ENCODE measurements around the gene SFTPB.
"Not testable (repeated sequence)": the region's sequence is repeated elsewhere in the genome, so short reads cannot be mapped to it uniquely, and the experiment has no call there.

Gene SFTPB

DNA sequence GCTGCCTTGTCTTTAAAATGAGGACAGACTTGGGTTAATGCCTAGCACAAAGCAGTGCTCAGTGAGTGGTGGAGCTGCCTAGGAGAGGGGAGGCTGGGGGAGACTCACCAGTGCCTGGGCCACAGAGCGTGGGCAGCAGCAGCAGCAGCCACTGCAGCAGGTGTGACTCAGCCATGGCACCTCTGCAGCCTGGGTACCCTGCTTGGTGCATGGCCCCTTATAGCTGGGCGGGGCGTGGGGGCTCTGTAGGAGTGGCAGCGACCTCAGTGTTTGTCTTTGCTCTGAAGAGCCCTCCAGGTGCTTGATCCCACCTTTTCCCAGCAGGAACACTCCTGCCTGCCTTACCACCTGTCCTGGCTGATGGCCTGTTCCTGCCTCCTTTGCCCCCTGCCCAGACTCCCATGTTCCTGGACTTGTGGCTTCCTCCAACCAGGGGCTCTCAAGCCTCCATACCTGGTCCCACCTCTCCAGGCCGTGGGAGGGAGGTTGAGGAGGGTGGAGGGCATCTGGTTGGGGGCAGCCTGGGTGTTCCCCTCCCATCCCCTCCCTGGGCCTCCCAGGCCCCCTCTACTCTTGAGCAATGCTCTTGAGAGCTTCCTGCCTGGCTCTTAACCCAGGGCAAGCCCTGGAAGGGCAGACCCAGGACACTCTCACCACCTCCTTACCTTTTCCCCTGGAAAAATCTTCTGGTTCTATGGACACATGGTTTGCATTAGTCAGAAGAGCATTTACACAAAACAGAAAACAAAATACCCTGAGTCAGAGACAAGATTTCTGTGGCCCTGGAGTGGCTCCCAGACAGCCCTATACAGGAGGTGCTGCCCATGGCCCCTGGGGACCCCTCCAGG, at the start of gene SFTPB:
Gene SFTPB (minus strand): TSS at position 191 of the 848 bp plus-strand sequence. CDS start 16 bp downstream, at position 175.
- DNase-seq = peak; percentile 16

DNA sequence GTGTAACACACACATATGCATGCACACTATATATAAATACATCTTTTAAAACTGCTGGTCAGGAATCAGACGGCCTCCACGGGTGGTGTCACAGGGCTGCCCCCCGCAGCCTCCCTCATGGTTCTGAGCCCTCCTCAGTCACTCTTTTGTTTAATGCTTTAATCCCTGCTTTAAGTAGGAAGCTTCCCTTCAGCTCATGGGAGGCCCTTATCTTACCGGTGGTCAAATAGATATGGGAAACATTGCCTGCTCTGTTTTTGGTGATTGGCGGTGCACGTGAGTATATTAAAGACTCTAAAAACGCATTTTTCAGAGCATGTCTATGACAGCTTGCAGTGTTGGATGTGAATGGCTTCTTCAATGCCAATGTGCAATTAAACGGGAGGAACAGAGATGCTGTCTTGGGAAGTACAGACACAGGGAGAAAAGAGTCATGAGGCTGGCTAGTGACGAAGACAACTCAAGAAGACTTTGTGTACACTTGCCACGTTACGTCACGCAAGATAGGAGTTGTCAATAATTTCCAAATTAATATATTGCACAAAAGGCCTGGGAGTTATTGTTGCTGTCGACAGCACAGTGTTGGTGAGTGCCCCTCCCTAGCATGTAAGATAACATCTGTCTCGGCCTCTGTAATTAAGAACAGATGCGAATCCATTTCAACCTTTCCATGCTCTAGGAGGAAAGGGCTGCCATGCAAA, 49.5 kb upstream of the SFTPB start:
- no peak for DNase-seq

DNA sequence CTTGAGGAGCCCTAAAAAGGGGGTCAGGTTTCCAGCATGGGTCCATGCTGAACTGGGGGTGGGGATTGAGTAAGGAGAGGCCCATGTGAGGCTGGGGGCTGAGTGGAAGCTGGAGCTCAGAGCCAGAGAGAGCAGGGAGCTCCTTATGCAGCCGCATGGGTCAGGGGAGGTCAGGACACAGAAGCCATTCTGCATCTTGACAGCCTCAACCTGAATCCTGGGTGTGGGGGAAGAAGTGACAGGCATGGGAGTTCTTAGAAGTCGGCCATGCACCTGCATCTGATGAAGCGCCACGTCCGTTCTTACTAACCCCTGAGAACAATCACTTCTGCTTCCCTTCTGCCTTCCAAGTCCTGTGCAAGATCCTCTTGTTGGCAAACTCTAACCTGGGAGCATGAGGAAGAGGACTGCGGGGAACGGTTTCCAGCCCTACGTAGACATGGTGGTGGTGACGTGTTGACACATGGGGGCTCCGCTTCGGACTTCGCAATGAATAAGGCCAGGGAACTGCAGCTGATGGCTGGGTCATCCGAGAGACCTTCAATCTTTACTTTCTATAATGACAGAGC, 48.4 kb upstream of the SFTPB start:
- no peak for DNase-seq

DNA sequence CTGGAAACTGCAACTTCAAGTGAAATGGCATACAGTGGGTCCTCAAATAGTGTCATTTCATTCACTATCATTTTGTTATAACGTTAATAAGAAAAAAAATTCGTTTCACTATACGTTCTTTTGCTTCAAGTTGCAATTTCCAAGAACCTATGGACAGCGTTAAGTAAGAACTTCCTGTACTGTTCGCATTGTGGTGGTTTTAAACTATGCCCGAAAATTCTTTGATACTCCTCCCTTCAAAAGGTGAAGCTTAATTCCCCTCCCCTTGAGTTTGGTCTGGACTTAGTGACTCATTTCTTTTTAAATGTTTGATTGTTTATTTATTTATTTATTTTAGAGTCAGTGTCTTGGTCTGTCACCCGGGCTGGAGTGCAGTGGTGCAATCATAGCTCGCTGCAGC, 46.8 kb upstream of the SFTPB start:
- no peak for DNase-seq

DNA sequence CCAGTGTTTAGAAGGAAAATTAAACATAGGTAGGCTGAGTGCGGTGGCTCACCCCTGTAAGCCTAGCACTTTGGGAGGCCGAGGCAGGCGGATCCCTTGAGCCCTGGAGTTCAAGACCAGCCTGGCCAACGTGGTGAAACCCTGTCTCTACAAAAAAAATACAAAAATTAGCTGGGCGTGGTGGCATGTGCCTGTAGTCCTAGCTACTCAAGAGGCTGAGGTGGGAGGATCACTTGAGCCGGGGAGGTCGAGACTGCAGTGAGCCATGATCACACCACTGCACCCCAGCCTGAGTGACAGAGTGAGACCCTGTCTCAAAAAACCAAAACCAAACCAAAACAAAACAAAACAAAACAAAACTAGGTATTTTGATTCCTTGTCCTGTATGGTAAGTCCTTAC, 46.4 kb upstream of the SFTPB start:
- DNase-seq = not testable (repeated sequence)

DNA sequence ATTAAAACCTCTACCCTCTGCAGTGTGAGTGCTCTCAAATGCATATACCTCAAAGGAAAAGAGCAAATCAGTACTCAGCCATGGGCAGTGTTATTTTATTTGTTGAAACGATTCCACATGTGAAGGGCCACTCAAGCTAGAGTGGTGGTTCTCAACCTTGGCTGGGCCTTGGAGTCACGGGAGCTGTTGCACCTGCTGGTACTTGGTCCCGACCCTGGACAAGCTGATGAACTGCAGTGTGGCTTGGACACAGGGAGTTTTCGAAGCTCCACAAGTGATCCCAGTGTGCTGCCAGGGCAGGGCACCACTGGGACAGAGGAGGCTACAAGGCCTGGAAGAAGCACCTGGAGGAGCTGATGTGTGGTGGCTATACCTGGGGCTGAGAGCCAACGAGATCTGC, 45.8 kb upstream of the SFTPB start:
- DNase-seq = peak; percentile 89

DNA sequence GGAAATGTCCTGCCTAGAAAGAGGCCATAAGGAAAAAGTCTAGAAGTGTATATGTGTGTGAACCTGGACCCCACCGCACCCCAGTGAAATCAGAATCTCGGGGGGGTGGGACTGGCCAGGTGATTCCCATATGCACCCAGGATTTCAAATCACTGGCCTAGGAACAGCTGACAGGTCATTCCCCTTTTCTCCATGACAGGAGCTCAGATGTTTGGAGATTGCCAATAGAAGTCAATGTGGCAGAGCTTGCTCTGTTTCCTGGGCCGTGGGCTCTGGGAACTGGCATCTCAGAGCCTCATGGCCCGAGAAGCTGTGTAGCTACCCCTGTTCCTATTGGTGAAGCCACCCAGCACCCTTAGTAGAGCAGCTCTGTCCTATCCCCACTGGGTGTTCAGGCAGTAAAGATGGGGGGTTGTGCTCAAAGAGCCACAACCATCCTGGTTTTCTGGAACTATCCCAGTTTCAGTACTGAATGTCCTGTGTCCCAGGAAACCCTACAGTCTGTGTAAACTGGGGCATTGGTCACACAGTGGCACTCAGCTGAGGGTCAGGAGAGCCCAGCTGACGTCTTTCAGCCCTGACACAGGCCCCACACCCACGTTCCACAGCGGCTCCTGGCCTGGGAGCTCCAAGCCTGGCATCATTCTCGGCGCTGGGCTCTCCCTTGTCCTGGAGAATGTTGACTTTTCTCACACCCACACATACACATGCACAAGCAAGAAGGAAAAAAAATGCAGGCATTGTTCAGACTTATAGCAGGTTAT, 45.0 kb upstream of the SFTPB start:
- DNase-seq = no peak

DNA sequence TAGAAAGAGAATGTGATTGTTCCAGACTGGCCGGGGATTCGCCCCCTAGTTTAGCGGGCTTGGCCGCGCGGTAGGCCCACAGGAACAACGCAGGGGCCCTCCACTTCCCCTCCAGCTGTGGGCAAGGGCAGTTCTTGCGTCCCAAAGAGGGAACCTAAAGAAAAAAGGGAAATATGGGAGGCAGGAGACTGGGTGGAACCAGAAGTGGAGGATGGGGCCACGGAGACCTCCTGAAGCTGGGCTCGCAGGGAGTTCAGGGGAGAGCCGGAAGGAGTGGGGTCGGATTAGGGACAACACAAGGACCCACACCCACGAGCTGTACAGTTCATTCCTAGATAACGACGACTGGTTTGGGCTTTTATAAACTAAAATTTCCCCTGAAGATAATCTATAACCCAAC, 44.3 kb upstream of the SFTPB start:
- DNase-seq = no peak

DNA sequence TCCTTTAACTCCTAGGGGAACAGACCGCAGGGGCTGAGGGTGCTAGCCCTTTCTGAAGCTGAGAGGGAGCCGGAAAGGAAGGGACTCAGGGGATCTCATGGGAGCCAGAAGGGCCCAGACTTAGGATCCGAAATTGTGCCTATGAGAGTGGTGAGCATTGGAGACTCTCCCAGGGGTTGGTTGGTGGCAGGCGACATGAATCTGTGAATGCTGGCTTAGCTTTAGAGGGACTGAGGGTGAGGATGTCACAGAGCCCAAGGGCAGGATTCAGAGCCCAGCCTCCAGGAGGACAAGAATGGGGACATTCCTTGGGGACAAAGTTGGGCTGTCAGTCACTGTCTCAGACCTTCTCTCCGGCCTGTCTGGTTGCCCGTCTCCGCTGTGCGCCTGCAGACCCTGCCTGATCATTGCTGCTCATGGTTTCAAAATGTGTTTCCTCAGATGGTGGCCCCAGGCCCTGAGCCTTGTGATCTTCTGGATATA, 43.6 kb upstream of the SFTPB start:
- DNase-seq = no peak

DNA sequence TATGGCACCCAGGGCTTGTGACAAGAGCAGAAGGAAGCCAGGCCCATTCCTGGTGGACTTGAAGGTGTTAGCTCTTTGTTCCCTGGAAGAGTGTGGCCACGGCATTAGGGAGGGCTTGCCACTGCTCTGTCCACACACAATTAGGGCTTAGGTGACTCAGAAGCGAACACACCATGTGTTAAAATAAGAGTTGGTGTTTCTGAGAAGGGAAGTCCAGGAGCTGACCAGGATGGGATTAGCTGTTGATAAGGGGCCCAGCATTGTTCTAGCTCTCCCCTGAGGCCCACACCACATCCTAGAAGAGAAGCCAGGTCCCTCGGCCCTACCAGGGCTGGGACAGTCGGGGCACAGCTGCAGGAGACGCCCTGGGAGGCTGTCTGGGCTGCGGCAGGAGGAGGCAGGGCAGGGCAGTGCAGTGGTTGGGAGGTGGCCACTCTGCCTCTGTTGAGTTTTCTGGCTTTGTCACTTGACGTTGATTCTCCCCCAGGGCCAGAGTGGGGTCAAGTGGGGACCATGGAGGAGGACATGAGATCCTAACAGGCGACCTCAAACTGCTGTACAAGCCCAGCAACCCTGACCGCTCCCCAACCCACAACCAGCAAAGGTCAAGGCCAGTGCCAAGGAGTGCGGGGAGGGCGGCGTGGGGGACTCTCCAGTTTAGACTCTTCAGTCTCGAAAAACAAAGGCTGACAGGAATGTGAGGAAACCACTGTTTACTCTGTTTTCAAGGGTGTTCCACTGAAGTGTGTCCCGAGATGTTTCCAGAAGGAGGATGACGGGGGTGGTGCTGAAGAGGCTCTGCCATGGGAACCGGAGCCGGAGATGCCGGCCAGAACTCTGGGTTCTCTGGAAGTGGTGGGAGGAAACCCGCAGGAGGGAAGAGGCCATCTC, 42.9 kb upstream of the SFTPB start:
- no peak for DNase-seq

DNA sequence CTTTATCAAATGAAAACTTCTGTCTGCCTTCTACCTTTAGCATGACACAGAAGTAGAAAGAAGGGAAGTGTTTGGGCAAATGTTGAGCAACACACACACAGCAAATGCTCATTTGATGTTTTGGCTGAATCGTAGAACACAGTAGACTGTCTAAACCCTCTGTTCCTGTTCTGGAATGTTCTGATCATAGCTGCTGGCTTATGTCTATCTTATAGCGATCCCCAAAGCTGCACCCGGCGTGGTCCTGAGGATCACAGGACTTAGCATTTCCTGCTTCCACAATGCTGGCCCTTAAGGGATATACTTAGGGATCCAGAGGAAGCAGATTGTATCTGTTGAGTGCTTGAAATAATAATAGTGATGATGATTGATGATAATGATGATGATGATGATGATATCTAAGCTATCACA, 41.4 kb upstream of the SFTPB start:
- no peak for DNase-seq

DNA sequence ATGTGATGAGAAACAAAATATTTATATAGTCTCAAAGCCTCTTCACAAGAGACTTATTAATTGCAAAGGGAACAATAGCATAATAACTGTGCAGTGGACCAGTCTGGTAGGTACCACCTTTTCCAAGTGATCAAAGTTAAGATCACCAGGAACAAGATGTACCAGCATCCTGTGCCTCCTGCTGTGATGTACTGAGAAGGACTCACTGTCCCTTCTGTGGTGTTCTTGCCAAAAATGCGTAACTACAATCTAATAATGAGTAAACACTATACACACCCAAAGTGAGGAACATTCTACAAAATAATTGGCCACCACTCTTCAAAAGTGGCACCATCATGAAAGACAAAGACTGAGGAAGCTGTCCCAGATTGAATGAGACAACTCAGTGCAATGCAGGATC, 40.6 kb upstream of the SFTPB start:
- no peak for DNase-seq

DNA sequence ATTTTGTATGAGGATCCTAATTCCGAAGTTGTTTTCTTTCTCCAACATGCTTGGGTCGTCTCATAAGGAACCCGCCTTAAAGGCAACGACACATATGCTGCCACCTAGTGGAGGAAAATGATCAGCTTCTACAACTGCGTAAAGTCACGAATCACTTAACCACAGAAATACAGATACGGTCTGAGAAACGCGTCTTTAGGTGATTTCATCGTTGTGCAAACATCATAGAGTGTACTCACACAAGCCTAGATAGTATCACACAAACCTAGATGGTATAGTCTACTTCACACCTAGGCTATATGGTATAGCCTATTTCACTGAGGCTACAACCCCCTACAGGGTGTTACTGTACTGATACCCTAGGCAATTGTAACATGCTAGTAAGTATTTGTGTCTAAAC, 39.3 kb upstream of the SFTPB start:
- peak; percentile 65 for DNase-seq

DNA sequence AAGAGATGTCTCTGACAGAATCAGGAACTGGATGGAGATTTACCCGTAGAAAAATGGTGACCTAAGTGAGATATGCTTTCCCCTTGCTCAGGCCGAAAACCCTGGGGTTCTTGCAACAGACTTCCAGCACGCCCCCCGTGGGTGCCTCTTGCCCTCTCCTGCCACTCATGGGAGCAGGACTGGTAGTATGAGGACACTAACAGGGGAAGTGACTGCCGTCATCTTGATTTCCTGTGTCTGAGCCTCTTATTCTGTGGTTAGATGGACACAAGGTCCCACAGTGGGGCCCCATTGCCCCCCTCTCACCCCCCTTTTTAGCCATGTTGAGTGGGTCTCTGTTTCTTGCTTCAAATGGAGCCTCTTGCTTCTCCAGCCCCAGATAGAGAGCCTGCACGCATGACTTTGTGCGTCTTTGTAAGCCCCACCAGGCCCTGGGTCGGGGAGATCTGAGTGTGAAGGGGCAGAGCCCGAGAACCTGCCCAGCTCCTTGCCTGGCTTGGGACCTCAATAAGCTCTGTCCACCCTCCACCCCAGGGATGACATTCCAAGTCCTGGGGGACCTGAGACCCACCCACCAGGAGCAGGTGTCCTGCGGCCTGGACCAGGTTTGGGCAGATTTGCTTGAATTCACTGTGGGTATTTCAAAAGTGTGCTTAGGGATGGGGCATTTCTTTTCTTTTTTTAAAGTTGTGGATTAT, 38.7 kb upstream of the SFTPB start:
- no peak for DNase-seq

DNA sequence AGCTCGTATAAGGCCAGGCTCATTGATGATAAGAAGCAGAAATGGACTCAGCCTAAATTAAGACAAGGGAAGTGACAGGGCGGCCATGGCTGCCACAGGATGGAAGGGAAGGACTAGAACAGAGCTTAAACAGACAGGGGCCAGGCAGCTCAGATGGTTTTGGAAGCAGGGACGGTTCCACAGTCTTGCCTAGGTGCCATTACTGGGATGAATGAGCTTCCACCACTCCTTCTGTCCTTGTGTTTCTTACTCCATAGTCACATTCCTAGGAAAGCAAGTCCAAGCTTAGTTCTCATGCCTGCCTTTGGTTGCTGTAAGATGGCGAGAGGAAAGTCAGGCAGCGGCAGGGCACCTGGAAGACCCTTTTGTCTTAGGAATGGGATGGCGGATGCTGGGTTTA, 38.1 kb upstream of the SFTPB start:
- DNase-seq = no peak

DNA sequence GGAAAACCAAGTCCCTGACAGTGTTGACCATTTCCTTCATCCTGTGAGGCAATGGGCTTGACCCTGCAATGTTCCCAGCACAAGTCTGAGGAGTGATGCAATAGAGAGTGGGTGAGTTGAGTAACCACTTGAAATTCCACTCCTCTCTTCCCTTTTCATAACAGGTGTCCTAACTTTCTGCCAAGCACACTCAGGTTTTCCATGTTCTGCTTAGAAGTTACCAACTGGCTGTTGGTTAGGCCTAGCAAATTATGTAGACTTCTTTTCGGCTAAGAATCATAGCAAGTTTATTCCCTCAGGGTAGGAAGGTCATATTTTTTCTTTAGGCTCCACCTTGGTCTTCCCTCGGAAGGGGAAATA, 37.7 kb upstream of the SFTPB start:
- no peak for DNase-seq

DNA sequence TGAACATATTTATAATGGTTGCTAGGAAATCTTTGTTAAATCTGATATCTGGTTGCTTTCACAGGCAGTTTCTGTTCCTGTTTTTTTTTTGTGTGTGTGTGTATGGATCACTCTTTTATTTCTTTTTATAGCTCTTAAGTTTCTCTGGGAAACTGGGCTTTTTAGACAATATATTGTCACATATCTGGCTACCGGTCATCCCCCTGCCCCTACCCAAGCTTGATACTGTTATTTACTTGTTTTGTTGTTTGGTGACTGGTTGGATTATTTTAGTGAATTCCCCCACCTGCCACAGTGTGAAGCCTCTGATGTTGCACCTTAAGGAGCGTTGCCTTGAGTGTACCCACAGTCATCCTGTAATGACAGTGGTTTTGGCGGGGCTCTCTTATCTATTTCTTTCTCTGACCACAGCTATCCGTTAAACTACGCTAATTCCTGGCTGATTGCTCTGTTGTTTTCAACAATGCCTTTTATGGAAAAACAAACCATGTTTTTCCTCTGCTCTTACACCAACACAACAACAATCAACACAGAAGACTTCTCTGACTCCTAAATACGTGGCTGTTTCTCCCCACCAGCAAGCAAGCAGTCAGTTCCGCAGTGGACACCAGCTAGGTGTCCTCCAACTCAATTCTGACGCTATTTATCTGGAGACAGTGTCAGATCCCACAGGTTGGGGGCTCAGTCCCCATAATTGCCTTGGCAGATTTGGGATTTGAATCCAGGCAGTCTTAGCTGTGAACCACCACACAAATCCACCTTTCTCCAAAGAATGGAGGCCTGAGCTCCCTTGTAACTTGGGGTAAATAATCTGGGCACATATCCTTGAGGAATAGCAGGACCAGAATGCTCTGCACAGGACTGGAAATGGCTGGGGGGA, 37.0 kb upstream of the SFTPB start:
- no peak for DNase-seq

DNA sequence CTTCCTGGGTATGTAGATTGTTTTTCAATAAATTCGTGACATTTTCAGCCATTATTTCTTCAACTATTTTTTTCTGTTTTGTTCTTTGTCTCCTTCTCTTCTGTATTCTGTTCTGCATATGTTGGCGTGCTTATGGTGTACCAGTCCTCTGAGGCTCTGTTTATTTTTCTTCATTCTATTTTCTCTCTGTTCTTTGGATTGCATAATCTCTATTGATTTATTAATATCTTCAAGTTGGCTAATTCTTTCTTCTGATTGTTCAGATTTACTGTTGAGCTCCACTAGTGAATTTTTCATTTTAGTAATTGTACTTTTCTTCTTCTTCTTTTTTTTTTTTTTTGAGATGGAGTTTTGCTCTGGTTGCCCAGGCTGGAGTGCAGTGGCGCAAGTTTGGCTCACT, 36.0 kb upstream of the SFTPB start:
- no peak for DNase-seq

DNA sequence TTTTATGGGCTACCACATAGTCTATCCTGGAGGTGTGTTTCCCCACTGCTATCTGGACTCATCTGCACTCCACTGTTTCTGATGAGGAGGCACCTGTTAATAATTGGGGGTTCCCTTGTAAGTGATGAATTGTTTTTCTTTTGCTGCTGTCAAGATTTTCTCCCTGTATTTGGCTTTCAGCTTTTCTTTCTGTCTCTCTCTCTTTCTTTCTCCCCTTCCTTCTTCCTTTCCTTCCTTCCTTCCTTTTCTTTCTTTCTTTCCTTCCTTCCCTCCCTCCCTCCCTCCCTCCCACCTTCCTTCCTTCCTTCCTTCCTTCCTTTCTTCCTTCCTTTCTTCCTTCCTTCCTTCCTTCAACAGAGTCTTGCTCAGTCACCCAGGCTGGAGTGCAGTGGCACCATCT, 35.3 kb upstream of the SFTPB start:
- no peak for DNase-seq

DNA sequence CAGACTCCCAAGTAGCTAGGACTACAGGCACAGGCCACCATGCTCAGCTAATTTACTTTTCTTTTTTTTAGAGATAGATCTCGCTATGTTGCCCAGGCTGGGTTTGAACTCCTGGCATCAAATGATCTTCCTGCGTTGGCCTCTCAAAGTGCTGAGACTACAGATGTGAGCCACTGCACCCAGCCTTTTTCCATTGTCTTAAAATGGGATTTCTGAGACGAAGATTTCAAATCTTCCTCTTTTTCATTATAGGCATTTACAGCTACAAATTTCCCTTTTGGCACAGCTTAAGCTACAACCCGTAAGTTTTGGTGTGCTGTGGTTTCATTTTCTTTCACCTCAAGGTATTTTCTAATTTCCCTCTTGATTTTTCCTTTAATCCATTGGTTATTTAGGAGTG, 34.8 kb upstream of the SFTPB start:
- DNase-seq = no peak

DNA sequence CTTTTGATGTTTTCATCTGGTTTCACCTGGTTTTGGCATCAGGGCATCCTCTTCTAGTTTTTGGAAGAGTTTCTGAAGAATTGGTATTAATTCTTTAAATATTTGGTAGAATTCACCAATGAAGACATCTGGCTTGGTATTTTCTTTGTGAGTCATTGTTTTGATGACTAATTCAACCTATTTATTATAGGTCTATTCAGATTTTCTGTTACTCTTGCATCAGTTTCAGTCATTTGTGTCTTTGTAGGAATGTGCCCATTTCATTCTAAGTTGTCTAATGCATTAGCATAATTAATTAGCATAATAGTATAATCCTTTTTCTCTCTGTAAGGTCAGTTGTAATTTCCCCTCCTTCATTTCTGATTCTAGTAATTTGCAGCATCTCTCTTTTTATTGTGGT, 34.2 kb upstream of the SFTPB start:
- no peak for DNase-seq
